Measurements from ENCODE around the gene ALG2. TPM values are rescaled to one million over a fixed set of nuclear protein-coding genes. Genes with fewer than 3 reads are reported as not detected.

Gene ALG2
- polyA plus RNA-seq, 1 of the 3 experiments (the other 2 are of a cell fraction): 31.6 TPM

DNA sequence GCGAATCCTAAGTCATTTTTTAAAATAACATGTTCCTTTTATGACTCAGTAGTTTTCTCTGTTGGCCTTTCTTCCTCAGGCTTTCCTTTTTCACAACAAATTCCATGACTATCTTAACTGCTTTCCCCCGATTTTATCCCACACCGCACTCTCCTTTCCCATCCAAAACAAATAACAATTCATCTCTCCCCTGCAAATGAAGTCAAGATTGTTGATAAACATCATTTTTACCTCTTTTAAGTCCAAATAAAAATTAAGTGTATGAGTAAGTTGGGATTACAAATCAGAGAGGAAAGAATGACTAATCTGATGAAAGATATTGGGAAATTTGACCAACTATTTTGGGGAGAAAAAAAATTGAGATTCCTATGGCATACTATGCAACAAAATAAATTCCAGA lies 47.7 kb upstream of the ALG2 start:
- POLR2A ChIA-PET: no interaction called here
- H3K27ac ChIP-seq (ENCODE audit: low read depth in 2 of 2, low read length in 1 of 2): peak overlapping the region in 1 of 2 experiments; percentile 82; a peak in 2 of 4 replicates

More for the DNA sequence above, 47.7 kb upstream of the ALG2 start:
- Histone ChIP-seq H3K9me3 (no peaks in the 10 kb centered on the region), H3K79me2 (ENCODE audit: insufficient read depth) (no peaks in the 10 kb centered on the region), H3K36me3 (replicated peaks in 1 of 2; ENCODE audit: control insufficient read depth in 1 of 2, insufficient read depth in 2 of 2, low read length in 1 of 2) (no peaks in the 10 kb centered on the region), H3F3A (replicated peaks; ENCODE audit: insufficient read depth) (peaks cover 16% of the 10 kb centered on the region), H3K4me2 (peak overlapping the region; percentile 11; the same call in 1 of the 2 replicates), H3K4me1 (ENCODE audit: control insufficient read depth in 1 of 2, insufficient read depth in 2 of 2, low read depth in 1 of 2, low read length in 1 of 2) (peaks cover 0 to 3% of the 10 kb centered on the region in 2 experiments; a peak in 1 of 4 replicates), H3K4me3 (ENCODE audit: low read depth in 2 of 2, low read length in 1 of 2) (no peak overlapping the region), H3K27me3 (ENCODE audit: insufficient read depth) (no peaks in the 10 kb centered on the region), H3K9me2 (no peaks in the 10 kb centered on the region), H2AFZ (ENCODE audit: low read depth) (no peak overlapping the region), H4K20me1 (ENCODE audit: insufficient read depth) (no peaks in the 10 kb centered on the region), H3K9ac (no peak overlapping the region)
- CTCF ChIA-PET: no interaction called here
- 4% methylated on average over 3 of the region's 3 CpGs for WGBS (ENCODE audit: low lambda C conversion rate)
- no peak for DNase-seq
- TF ChIP-seq, protein P1, sequence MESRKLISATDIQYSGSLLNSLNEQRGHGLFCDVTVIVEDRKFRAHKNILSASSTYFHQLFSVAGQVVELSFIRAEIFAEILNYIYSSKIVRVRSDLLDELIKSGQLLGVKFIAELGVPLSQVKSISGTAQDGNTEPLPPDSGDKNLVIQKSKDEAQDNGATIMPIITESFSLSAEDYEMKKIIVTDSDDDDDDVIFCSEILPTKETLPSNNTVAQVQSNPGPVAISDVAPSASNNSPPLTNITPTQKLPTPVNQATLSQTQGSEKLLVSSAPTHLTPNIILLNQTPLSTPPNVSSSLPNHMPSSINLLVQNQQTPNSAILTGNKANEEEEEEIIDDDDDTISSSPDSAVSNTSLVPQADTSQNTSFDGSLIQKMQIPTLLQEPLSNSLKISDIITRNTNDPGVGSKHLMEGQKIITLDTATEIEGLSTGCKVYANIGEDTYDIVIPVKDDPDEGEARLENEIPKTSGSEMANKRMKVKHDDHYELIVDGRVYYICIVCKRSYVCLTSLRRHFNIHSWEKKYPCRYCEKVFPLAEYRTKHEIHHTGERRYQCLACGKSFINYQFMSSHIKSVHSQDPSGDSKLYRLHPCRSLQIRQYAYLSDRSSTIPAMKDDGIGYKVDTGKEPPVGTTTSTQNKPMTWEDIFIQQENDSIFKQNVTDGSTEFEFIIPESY (IDR thresholded peaks at IDR 0.05; ENCODE audit: borderline replicate concordance, low read depth): peak; percentile 71; the same call in 1 of the 2 replicates
- TF ChIP-seq POLR2AphosphoS5 (IDR thresholded peaks at IDR 0.05; ENCODE audit: low read depth, low read length) (peak; percentile 49; the same call in 1 of the 2 replicates), JUND (IDR thresholded peaks at IDR 0.05) (peak; percentile 90), TAF1 (IDR thresholded peaks at IDR 0.05; ENCODE audit: borderline replicate concordance, low read depth, low read length) (no peak), FOXJ3 (CRISPR knock-in tag; IDR thresholded peaks at IDR 0.05) (no peak), SMC3 (IDR thresholded peaks at IDR 0.05; ENCODE audit: low read depth, low read length) (no peak), EP300 (IDR thresholded peaks at IDR 0.05; ENCODE audit: borderline replicate concordance in 1 of 2, low read depth in 1 of 2, low read length in 1 of 2) (peak in 1 of 2 experiments; percentile 88; a peak in 2 of 4 replicates), RXRA (IDR thresholded peaks at IDR 0.05; ENCODE audit: borderline replicate concordance, low read depth) (peak; percentile 72; the same call in 1 of the 2 replicates), RFX5 (IDR thresholded peaks at IDR 0.05; ENCODE audit: low read length) (no peak), TCF12 (IDR thresholded peaks at IDR 0.05) (peak; percentile 90), GATA2 (CRISPR knock-in tag; IDR thresholded peaks at IDR 0.05) (no peak), MEF2A (IDR thresholded peaks at IDR 0.05; ENCODE audit: borderline replicate concordance, low read depth) (peak; percentile 69), NFIC (IDR thresholded peaks at IDR 0.05; ENCODE audit: borderline replicate concordance) (peak; percentile 96), IRF3 (IDR thresholded peaks at IDR 0.05; ENCODE audit: low read depth, low read length) (no peak), TEAD4 (IDR thresholded peaks at IDR 0.05; ENCODE audit: borderline replicate concordance, insufficient read depth) (peak; percentile 79), FOXM1 (IDR thresholded peaks at IDR 0.05; ENCODE audit: low read depth) (peak; percentile 84; the same call in 1 of the 2 replicates), FOSL2 (IDR thresholded peaks at IDR 0.05; ENCODE audit: borderline replicate concordance, low read depth) (peak; percentile 75), MXI1 (IDR thresholded peaks at IDR 0.05; ENCODE audit: low read depth, low read length) (no peak), RCOR1 (IDR thresholded peaks at IDR 0.05; ENCODE audit: low read length) (no peak)
- TF ChIP-seq, protein P2, sequence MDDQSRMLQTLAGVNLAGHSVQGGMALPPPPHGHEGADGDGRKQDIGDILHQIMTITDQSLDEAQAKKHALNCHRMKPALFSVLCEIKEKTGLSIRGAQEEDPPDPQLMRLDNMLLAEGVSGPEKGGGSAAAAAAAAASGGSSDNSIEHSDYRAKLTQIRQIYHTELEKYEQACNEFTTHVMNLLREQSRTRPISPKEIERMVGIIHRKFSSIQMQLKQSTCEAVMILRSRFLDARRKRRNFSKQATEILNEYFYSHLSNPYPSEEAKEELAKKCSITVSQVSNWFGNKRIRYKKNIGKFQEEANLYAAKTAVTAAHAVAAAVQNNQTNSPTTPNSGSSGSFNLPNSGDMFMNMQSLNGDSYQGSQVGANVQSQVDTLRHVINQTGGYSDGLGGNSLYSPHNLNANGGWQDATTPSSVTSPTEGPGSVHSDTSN (IDR thresholded peaks at IDR 0.05): peak; percentile 91
- TF ChIP-seq, protein P3, sequence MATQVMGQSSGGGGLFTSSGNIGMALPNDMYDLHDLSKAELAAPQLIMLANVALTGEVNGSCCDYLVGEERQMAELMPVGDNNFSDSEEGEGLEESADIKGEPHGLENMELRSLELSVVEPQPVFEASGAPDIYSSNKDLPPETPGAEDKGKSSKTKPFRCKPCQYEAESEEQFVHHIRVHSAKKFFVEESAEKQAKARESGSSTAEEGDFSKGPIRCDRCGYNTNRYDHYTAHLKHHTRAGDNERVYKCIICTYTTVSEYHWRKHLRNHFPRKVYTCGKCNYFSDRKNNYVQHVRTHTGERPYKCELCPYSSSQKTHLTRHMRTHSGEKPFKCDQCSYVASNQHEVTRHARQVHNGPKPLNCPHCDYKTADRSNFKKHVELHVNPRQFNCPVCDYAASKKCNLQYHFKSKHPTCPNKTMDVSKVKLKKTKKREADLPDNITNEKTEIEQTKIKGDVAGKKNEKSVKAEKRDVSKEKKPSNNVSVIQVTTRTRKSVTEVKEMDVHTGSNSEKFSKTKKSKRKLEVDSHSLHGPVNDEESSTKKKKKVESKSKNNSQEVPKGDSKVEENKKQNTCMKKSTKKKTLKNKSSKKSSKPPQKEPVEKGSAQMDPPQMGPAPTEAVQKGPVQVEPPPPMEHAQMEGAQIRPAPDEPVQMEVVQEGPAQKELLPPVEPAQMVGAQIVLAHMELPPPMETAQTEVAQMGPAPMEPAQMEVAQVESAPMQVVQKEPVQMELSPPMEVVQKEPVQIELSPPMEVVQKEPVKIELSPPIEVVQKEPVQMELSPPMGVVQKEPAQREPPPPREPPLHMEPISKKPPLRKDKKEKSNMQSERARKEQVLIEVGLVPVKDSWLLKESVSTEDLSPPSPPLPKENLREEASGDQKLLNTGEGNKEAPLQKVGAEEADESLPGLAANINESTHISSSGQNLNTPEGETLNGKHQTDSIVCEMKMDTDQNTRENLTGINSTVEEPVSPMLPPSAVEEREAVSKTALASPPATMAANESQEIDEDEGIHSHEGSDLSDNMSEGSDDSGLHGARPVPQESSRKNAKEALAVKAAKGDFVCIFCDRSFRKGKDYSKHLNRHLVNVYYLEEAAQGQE (IDR thresholded peaks at IDR 0.05; ENCODE audit: low read depth, low read length): no peak
- TF ChIP-seq, protein P4, sequence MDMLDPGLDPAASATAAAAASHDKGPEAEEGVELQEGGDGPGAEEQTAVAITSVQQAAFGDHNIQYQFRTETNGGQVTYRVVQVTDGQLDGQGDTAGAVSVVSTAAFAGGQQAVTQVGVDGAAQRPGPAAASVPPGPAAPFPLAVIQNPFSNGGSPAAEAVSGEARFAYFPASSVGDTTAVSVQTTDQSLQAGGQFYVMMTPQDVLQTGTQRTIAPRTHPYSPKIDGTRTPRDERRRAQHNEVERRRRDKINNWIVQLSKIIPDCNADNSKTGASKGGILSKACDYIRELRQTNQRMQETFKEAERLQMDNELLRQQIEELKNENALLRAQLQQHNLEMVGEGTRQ (IDR thresholded peaks at IDR 0.05; ENCODE audit: borderline replicate concordance, low read depth, low read length): no peak
